HepG2 (cell line): ENCODE measurements around the gene ZSWIM7. TPM values are rescaled to one million over a fixed set of nuclear protein-coding genes. Genes with fewer than 3 reads are reported as not detected.

ENCODE experiments used
- ATF7 ChIP-seq, 2 experiments: fragments of 450-650 bp in 1 of 2; sonication (generic) in 1 of 2; formaldehyde crosslinking in 1 of 2; IDR thresholded peaks; 2 replicates each; pipeline versions ENCODE4 v1.4.0 to v1.6.1; 2016 to 2020; ENCODE audit warnings: antibody characterized with exemption in 1 of 2, mild to moderate bottlenecking in 1 of 2, missing genetic modification reagents in 1 of 2
- BCL6 ChIP-seq: IDR thresholded peaks from 2 replicates; pipeline ENCODE4 v1.6.1; 2016; ENCODE audit warnings: missing genetic modification reagents, missing compliant biosample characterization
- CBFB ChIP-seq: sonication (generic); formaldehyde crosslinking; IDR thresholded peaks from 2 replicates; pipeline ENCODE4 v1.4.0; 2020; ENCODE audit warnings: missing genetic modification reagents
- FOXK2 ChIP-seq: fragments of 450-650 bp; IDR thresholded peaks from 2 replicates; pipeline ENCODE4 v1.6.1; 2016
- FOXO1 ChIP-seq: sonication (generic); formaldehyde crosslinking; IDR thresholded peaks from 2 replicates; pipeline ENCODE4 v1.4.0; 2020; ENCODE audit warnings: missing genetic modification reagents
- KLF15 ChIP-seq: sonication (generic); formaldehyde crosslinking; IDR thresholded peaks from 2 replicates; pipeline ENCODE4 v1.8.1; 2023; ENCODE audit warnings: borderline replicate concordance, mild to moderate bottlenecking, inconsistent platforms, missing genetic modification reagents, mixed read lengths
- KMT2B ChIP-seq: IDR thresholded peaks from 2 replicates; pipeline ENCODE4 v1.6.1; 2016; ENCODE audit warnings: missing genetic modification reagents, missing compliant biosample characterization
- NFE2L1 ChIP-seq: sonication (generic); formaldehyde crosslinking; IDR thresholded peaks from 2 replicates; pipeline ENCODE4 v1.4.0; 2020; ENCODE audit warnings: missing genetic modification reagents, mild to moderate bottlenecking, borderline replicate concordance
- POLR2AphosphoS2 ChIP-seq: IDR thresholded peaks from 2 replicates; pipeline ENCODE4 v1.6.1; 2011; ENCODE audit warnings: low read depth, low read length, improper control_type of control experiment
- RAD51 ChIP-seq: fragments of 450-650 bp; IDR thresholded peaks from 2 replicates; pipeline ENCODE4 v1.6.1; 2016; ENCODE audit warnings: borderline replicate concordance
- RARG ChIP-seq: sonication (generic); formaldehyde crosslinking; IDR thresholded peaks from 2 replicates; pipeline ENCODE4 v1.4.0; 2020; ENCODE audit warnings: low read depth, mild to moderate bottlenecking, missing genetic modification reagents
- SIX4 ChIP-seq: sonication (generic); formaldehyde crosslinking; IDR thresholded peaks from 2 replicates; pipeline ENCODE4 v1.4.0; 2020; ENCODE audit warnings: missing genetic modification reagents
- SMARCE1 ChIP-seq: fragments of 450-650 bp; IDR thresholded peaks from 2 replicates; pipeline ENCODE4 v1.6.1; 2017; ENCODE audit warnings: borderline replicate concordance
- TCF7 ChIP-seq: sonication (generic); IDR thresholded peaks from 2 replicates; pipeline ENCODE4 v1.6.1; 2016; ENCODE audit warnings: antibody characterized with exemption, low read depth
- ZFAT ChIP-seq: sonication (generic); formaldehyde crosslinking; conservative IDR thresholded peaks from 2 replicates; pipeline ENCODE4 v1.8.1; 2023; ENCODE audit warnings: missing genetic modification reagents, inconsistent platforms
- ZNF205 ChIP-seq: IDR thresholded peaks from 2 replicates; pipeline ENCODE4 v1.6.1; 2018; ENCODE audit warnings: missing biosample characterization, missing genetic modification reagents
- ZNF225 ChIP-seq: sonication (generic); formaldehyde crosslinking; IDR thresholded peaks from 2 replicates; pipeline ENCODE4 v1.4.0; 2020; ENCODE audit warnings: mild to moderate bottlenecking, missing genetic modification reagents
- ZNF552 ChIP-seq: sonication (generic); formaldehyde crosslinking; IDR thresholded peaks from 2 replicates; pipeline ENCODE4 v1.9.0; 2022; ENCODE audit warnings: missing genetic modification reagents, mild to moderate bottlenecking, borderline replicate concordance
- ZNF556 ChIP-seq: sonication (generic); formaldehyde crosslinking; IDR thresholded peaks from 2 replicates; pipeline ENCODE4 v1.4.0; 2020; ENCODE audit warnings: mild to moderate bottlenecking, missing genetic modification reagents, borderline replicate concordance
- ZNF558 ChIP-seq: sonication (generic); formaldehyde crosslinking; IDR thresholded peaks from 2 replicates; pipeline ENCODE4 v1.9.0; 2022; ENCODE audit warnings: mild to moderate bottlenecking, missing genetic modification reagents, borderline replicate concordance
- ZNF572 ChIP-seq: sonication (generic); formaldehyde crosslinking; IDR thresholded peaks from 2 replicates; pipeline ENCODE4 v1.5.1; 2020; ENCODE audit warnings: mild to moderate bottlenecking, missing genetic modification reagents
- ZNF674 ChIP-seq: sonication (generic); formaldehyde crosslinking; IDR thresholded peaks from 2 replicates; pipeline ENCODE4 v1.5.0; 2020; ENCODE audit warnings: low read depth, mild to moderate bottlenecking, missing genetic modification reagents
- ZNF678 ChIP-seq: sonication (generic); formaldehyde crosslinking; IDR thresholded peaks from 2 replicates; pipeline ENCODE4 v1.4.0; 2020; ENCODE audit warnings: mild to moderate bottlenecking, missing genetic modification reagents
- ZNF703 ChIP-seq: sonication (generic); formaldehyde crosslinking; IDR thresholded peaks from 2 replicates; pipeline ENCODE4 v1.5.1; 2020; ENCODE audit warnings: missing genetic modification reagents, mild to moderate bottlenecking, moderate library complexity, borderline replicate concordance
- polyA plus RNA-seq, 8 experiments: library from polyadenylated mRNA; depleted of rRNA in 3 of 8; stranded (reverse) in 7 of 8; unstranded in 1 of 8; fragments of >200 nt; fragmentation: Illumina TruSeq in 4 of 8; extraction: Trizol in 4 of 8; gene quantifications; 2 replicates each; pipeline versions ENCODE4 v1.2.1 to v1.2.3, GENCODE V29; 2011 to 2016; ENCODE audit warnings: low read depth in 4 of 8, missing spikeins in 1 of 8, mixed read lengths in 1 of 8; ENCODE audit not compliant: insufficient read depth in 1 of 8
- total RNA-seq, 5 experiments: library from RNA; depleted of rRNA; stranded (reverse); fragments of >200 nt; fragmentation: Illumina TruSeq; extraction: Trizol; gene quantifications; 2 replicates each; pipeline ENCODE4 v1.2.3, GENCODE V29; 2016; ENCODE audit warnings: low read depth in 1 of 5
- TF ChIP-seq, protein P1 (sequence below): sonication (generic); formaldehyde crosslinking; conservative IDR thresholded peaks from 2 replicates; pipeline ENCODE4 v1.8.0; 2022; ENCODE audit warnings: mild to moderate bottlenecking, moderate library complexity, missing genetic modification reagents
- TF ChIP-seq, protein P2 (sequence below): sonication (generic); formaldehyde crosslinking; IDR thresholded peaks from 2 replicates; pipeline ENCODE4 v1.8.1; 2023; ENCODE audit warnings: mild to moderate bottlenecking, missing genetic modification reagents
- TF ChIP-seq, protein P3 (sequence below): sonication (generic); formaldehyde crosslinking; conservative IDR thresholded peaks from 2 replicates; pipeline ENCODE4 v1.4.0; 2020; ENCODE audit warnings: missing genetic modification reagents

Gene ZSWIM7
- total and polyA plus RNA-seq, 2 of the 13 experiments (the other 11 are each of a cell fraction or from before 2014, with no cell fraction given), result 13.1 to 28.1 TPM

DNA sequence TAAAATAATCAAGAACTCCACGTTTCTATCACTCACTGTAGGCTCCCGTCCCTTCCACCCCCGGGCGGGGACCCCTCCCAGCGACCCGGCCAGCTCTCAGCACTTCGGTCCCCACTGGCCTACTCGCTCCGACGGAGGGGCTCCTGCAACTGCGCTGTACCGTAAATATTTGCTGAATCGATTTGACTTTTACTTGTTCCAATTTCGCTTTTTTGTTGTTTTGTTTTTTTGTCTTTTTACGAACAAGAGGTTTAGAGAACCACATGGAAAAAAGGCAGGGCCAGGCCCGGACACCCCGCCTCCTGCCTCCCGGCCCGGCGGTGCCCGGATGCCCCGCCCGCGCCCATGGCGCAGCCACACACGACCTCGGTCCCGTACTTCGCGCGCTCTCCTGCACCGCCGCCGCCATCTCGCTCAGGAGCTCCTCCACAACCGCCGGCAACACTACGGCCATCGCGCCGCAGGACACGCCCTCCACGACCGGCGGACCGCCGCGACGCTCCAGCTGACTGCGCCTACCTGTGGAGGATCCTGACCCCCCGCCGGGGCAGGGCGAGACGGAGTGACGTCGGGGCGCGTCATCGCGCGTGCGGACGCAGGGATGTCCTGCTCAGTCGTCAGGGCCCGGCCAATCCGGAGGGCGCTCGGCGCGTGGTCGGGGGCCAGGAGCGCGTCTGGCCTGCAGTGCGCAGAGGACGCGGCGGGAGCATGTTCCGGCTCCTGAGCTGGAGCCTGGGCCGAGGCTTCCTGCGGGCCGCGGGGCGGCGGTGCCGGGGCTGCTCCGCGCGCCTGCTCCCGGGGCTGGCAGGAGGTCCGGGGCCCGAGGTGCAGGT is at the start of gene ZSWIM7, which contains the start of gene TTC19 (continued):
- TF ChIP-seq ZNF703 (CRISPR knock-in tag) (no peak; the same call in 1 of the 2 replicates), SMARCE1 (no peak), ZFAT (0 out of 2 replicates have a peak, but pooled peaks have one; percentile 52), RARG (CRISPR knock-in tag) (no peak), FOXK2 (no peak), BCL6 (peak; percentile 72), ATF7 (IDR thresholded peaks at IDR 0.05) (no peak), ATF7 (CRISPR knock-in tag; IDR thresholded peaks at IDR 0.05) (no peak), ZNF556 (no peak; the same call in 1 of the 2 replicates), ZNF678 (peak; percentile 6; the same call in 1 of the 2 replicates), CBFB (CRISPR knock-in tag) (peak; percentile 94), NFE2L1 (CRISPR knock-in tag) (no peak), POLR2AphosphoS2 (no peak), ZNF674 (CRISPR knock-in tag) (peak; percentile 50; the same call in 1 of the 2 replicates), KLF15 (CRISPR knock-in tag) (no peak), ZNF205 (CRISPR knock-in tag) (peak; percentile 76; the same call in 1 of the 2 replicates), ZNF225 (no peak), TCF7 (no peak), SIX4 (CRISPR knock-in tag) (peak; percentile 52), RAD51 (no peak), ZNF552 (CRISPR knock-in tag) (peak; percentile 66), ZNF558 (CRISPR knock-in tag) (no peak; the same call in 1 of the 2 replicates), ZNF572 (no peak), KMT2B (CRISPR knock-in tag) (peak; percentile 89), FOXO1 (peak; percentile 81)
- TF ChIP-seq, protein P1, sequence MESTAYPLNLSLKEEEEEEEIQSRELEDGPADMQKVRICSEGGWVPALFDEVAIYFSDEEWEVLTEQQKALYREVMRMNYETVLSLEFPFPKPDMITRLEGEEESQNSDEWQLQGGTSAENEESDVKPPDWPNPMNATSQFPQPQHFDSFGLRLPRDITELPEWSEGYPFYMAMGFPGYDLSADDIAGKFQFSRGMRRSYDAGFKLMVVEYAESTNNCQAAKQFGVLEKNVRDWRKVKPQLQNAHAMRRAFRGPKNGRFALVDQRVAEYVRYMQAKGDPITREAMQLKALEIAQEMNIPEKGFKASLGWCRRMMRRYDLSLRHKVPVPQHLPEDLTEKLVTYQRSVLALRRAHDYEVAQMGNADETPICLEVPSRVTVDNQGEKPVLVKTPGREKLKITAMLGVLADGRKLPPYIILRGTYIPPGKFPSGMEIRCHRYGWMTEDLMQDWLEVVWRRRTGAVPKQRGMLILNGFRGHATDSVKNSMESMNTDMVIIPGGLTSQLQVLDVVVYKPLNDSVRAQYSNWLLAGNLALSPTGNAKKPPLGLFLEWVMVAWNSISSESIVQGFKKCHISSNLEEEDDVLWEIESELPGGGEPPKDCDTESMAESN (CRISPR knock-in tag), result peak; percentile 98
- TF ChIP-seq, protein P2, sequence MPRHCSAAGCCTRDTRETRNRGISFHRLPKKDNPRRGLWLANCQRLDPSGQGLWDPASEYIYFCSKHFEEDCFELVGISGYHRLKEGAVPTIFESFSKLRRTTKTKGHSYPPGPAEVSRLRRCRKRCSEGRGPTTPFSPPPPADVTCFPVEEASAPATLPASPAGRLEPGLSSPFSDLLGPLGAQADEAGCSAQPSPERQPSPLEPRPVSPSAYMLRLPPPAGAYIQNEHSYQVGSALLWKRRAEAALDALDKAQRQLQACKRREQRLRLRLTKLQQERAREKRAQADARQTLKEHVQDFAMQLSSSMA, result peak; percentile 87
- TF ChIP-seq, protein P3, sequence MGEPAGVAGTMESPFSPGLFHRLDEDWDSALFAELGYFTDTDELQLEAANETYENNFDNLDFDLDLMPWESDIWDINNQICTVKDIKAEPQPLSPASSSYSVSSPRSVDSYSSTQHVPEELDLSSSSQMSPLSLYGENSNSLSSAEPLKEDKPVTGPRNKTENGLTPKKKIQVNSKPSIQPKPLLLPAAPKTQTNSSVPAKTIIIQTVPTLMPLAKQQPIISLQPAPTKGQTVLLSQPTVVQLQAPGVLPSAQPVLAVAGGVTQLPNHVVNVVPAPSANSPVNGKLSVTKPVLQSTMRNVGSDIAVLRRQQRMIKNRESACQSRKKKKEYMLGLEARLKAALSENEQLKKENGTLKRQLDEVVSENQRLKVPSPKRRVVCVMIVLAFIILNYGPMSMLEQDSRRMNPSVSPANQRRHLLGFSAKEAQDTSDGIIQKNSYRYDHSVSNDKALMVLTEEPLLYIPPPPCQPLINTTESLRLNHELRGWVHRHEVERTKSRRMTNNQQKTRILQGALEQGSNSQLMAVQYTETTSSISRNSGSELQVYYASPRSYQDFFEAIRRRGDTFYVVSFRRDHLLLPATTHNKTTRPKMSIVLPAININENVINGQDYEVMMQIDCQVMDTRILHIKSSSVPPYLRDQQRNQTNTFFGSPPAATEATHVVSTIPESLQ (CRISPR knock-in tag), result 0 out of 2 replicates have a peak, but pooled peaks have one; percentile 44
